ENCODE measurements around the gene C7orf25. TPM values are rescaled to one million over a fixed set of nuclear protein-coding genes. Genes with fewer than 3 reads are reported as not detected.

C7orf25 gene
- total RNA-seq, 1 donor from 2014 or later = 9.5 TPM

DNA sequence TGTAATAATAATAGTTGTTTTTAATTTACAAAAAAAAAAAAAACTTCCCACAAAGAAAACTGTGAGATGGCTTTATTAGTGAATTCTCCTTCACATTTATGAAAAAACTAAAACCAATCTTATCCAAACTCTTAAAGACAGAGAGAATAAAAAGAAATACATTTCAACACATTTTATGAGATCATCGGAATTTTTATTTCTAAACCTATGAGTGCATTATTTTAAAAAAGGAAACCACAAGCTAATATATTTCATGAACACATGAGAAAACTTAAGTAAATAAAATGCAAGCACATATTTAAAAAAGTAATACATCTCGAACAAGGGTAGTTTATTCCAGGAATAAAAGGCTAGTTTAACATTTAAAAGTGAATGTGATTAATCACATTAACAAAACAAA lies 31.5 kb downstream of the C7orf25 start:
- DNase-seq (ENCODE audit: extremely low read depth, low read depth, low spot score) = no peak

DNA sequence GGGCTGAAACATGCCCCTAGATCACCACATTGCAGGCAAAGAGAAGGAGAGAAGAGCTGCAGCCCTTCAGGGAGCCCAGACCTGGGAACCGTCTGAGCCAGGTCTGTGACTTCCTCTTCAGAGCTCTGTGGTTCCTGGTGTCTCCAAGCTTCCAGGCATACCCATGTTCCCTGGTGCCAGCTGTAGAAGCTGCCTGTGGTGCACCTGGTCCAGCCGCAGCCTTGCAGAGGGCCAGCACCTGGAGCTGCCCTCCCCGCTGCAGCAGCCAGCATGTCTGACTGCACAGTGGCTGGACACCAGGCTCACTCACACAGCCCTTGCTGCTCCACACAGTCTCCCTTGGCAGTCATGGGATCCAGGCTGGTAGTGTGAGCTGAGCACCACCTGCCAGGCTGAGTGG lies 33.6 kb downstream of the C7orf25 start:
- no peak for DNase-seq (ENCODE audit: extremely low read depth, low read depth, low spot score)

DNA sequence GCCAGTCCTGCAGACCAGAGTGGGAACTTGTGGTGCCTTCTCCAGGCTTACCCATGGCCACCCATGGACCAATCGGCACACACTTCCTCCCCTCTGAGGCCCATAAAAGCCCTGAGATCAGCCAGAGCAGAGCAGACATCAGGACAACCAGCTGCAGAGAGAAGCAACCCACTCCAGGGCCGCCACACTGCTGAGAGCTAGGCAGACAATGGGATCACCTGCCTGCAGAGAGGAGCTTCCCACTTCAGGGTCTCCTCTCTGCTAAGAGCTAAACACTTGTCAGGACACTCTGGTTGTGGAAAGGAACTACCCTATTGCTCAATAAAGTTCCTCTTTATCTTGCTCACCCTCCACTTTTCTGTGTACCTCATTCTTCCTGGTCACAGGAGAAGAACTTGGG lies 34.0 kb downstream of the C7orf25 start:
- DNase-seq (ENCODE audit: extremely low read depth, low read depth, low spot score) = no peak

DNA sequence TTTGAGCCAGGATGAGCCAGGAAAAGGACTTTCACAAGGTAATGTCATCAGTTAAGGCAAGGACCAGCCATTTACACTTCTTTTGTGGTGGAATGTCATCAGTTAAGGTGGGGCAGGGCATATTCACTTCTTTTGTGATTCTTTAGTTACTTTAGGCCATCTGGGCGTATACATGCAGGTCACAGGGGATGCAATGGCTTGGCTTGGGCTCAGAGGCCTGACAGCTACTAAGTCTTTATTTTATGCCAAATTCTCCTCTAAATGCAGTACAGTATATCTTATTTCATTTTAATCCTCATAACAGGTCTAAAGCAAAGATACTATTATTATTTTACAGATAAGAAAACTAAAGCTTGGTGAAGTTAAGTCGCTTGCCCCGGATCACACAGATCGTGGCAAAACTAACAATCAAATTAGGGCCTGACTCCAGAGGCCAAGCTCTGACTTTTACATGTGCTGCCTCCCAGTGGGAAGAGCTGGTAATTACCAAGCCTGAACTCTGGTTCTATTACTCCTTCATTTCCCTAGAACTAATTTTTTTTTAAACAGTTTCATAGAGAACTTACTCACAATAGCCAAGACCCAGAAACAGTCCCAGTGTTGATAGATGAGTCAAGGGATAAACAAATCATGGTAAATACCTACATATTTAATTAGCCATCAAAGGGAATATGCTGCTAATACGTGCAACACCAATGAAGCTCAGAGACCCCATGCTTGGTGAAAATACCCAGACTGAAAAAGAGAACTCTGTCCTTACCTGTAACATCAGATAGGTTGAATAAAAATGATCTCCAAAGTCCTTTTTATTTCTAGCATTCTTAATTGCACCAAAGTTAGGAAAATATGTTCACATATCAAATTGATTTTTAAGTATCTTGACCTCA lies 35.4 kb downstream of the C7orf25 start:
- DNase-seq (ENCODE audit: extremely low read depth, low read depth, low spot score) = no peak

DNA sequence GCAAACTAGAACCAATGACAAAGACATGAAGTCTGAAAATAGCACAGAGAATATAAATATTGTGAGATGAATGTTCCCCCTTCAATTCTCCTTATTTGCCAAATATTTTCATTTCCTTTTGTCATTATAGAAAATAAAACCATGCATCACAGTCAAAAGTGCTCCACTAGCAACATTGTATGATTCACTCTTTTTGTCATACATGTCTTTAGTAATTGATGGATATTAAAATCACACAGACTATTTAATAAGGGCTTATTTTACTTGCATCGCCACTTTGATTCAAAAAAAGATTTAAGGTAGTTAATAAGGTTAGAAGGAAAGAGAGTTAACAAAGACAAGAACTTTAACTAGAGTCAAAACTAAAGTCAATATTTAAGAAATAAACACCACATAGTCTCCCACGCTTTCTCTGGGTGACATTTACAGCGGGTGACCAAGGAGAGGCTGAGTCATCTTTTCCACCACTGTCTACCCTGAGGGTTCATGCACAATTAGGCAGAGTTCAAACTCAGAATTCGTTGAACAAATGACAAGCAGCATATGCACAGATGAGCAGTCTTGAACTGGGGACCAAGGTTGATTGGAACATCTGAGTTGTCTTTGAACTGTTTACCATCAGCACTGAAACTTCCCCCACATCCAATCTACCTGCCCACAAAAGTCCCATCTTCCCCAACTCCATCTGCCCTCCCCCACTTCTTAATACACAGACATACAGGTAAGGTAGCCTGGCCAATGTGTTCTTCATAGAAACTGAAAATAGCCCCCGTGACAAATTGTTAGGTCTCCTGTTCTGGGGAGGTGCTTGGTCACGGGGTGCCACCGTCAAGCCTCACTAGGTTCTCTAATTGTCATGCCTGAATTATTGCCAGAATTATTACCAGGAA lies 42.5 kb downstream of the C7orf25 start:
- no peak for DNase-seq (ENCODE audit: extremely low read depth, low read depth, low spot score)

GRCh38 chr7:42868480-42868879 lies 43.4 kb downstream of the C7orf25 start:
- DNase-seq (ENCODE audit: extremely low read depth, low read depth, low spot score) = no peak

Other genes with a start within 250 kb of the C7orf25 start
- 56.6 and 86.4 TPM in 2 replicates for gene PSMA2, start 20.1 kb upstream of the C7orf25 start, total RNA-seq
- gene MRPL32, start 20.3 kb upstream of the C7orf25 start, total RNA-seq = 55.9 and 58.5 TPM in 2 replicates
- not detected in 2 replicates for gene HECW1, start 200.6 kb upstream of the C7orf25 start, total RNA-seq

Data from glomerular endothelial cell (primary cell).